ENCODE measurements around the gene ANP32B. TPM values are rescaled to one million over a fixed set of nuclear protein-coding genes. Genes with fewer than 3 reads are reported as not detected.
A peak's percentile ranks its signal among the peaks of the same experiment; 100 is the strongest.

Gene ANP32B
- total RNA-seq, 4 donors from 2014 or later, result 8.2 to 24.5 (median 17.8) TPM

GRCh38 chr9:97985058-97985861, 2.1 kb downstream of the ANP32B start:
- H3K9me3 ChIP-seq, result no peaks in the 10 kb centered on the region
- no peak for TF ChIP-seq POLR2A (IDR thresholded peaks at IDR 0.05)
- no peak for TF ChIP-seq CTCF (IDR thresholded peaks at IDR 0.05 in 4 of 5, conservative IDR thresholded peaks at IDR 0.05 in 1 of 5)
- H3K27me3 ChIP-seq, result no peaks in the 10 kb centered on the region
- in situ Hi-C loops (cut with MboI; ENCODE audit: low sequenced_read_pairs in 4 of 4), result loop anchor here in 3 of 4 donors (10.0 kb wide), 1 partner anchor 50 kb away; no protein-coding TSS in a partner anchor
- H3K36me3 ChIP-seq, result no peaks in the 10 kb centered on the region
- peaks cover 72% of the 10 kb centered on the region in 2 donors for H3K4me1 ChIP-seq
- H3K4me3 ChIP-seq, result peak overlapping the region; percentile 84 to 99 (median 89)
- DNase-seq, result peak in 1 of 2 donors; percentile 22
- no peak for ATAC-seq
- peak overlapping the region; percentile 93 to 99 (median 96) for H3K27ac ChIP-seq
- intact Hi-C loops (cut with DNase I; ENCODE audit: low total_unique reads), result loop anchor here (10.0 kb wide), 3 partner anchors 350 to 1830 kb away; partner anchors contain the start of genes ANKS6, NCBP1 and TSTD2

- no peaks in the 10 kb centered on the region for H3K27me3 ChIP-seq
- intact Hi-C loops (cut with DNase I; ENCODE audit: low total_unique reads) (loop anchor here (10.0 kb wide), 3 partner anchors 353 to 1827 kb away; partner anchors contain the start of genes ANKS6, NCBP1 and TSTD2), in situ Hi-C loops (cut with MboI; ENCODE audit: low sequenced_read_pairs in 4 of 4) (loop anchor here in 3 of 4 donors (10.0 kb wide), 1 partner anchor 47 kb away; no protein-coding TSS in a partner anchor)
- ATAC-seq, result no peak
- no peak for TF ChIP-seq CTCF (IDR thresholded peaks at IDR 0.05 in 4 of 5, conservative IDR thresholded peaks at IDR 0.05 in 1 of 5)
- TF ChIP-seq POLR2A (IDR thresholded peaks at IDR 0.05), result no peak
- no peak overlapping the region for H3K4me3 ChIP-seq
- H3K36me3 ChIP-seq, result no peaks in the 10 kb centered on the region
- H3K27ac ChIP-seq, result peak overlapping the region in 3 of 4 donors; percentile 93 to 99 (median 94)
- no peak for DNase-seq
- H3K9me3 ChIP-seq, result no peaks in the 10 kb centered on the region
- H3K4me1 ChIP-seq, result peaks cover 56 to 60% of the 10 kb centered on the region in 2 donors
These were observed 4.3 kb downstream of the ANP32B start for GRCh38 chr9:97987487-97987886.

- in situ Hi-C loops (cut with MboI; ENCODE audit: low sequenced_read_pairs in 4 of 4), result loop anchor here in 1 of 4 donors (10.0 kb wide), 1 partner anchor 55 kb away; the partner anchor contains the start of gene HEMGN
- Histone ChIP-seq H3K27me3 (no peaks in the 10 kb centered on the region), H3K4me3 (no peak overlapping the region), H3K36me3 (peaks cover 0 to 6% of the 10 kb centered on the region in 2 donors), H3K4me1 (peaks cover 52 to 63% of the 10 kb centered on the region in 2 donors), H3K27ac (no peak overlapping the region), H3K9me3 (no peaks in the 10 kb centered on the region)
- DNase-seq, result no peak
- intact Hi-C loops (cut with DNase I; ENCODE audit: low total_unique reads), result no loop called here
- ATAC-seq, result no peak
- no peak for TF ChIP-seq CTCF (IDR thresholded peaks at IDR 0.05 in 4 of 5, conservative IDR thresholded peaks at IDR 0.05 in 1 of 5)
- no peak for TF ChIP-seq POLR2A (IDR thresholded peaks at IDR 0.05)
These were observed 7.1 kb downstream of the ANP32B start for GRCh38 chr9:97990259-97990658.

GRCh38 chr9:97991818-97992217, 8.7 kb downstream of the ANP32B start:
- DNase-seq (no peak), ATAC-seq (no peak)
- Histone ChIP-seq H3K27ac (no peak overlapping the region), H3K27me3 (no peaks in the 10 kb centered on the region), H3K4me3 (no peak overlapping the region), H3K4me1 (peaks cover 40 to 47% of the 10 kb centered on the region in 2 donors), H3K9me3 (no peaks in the 10 kb centered on the region), H3K36me3 (peaks cover 0 to 9% of the 10 kb centered on the region in 2 donors)
- intact Hi-C loops (cut with DNase I; ENCODE audit: low total_unique reads) (no loop called here), in situ Hi-C loops (cut with MboI; ENCODE audit: low sequenced_read_pairs in 4 of 4) (loop anchor here in 1 of 4 donors (10.0 kb wide), 1 partner anchor 57 kb away; the partner anchor contains the start of gene HEMGN)
- no peak for TF ChIP-seq CTCF (IDR thresholded peaks at IDR 0.05 in 4 of 5, conservative IDR thresholded peaks at IDR 0.05 in 1 of 5)
- TF ChIP-seq POLR2A (IDR thresholded peaks at IDR 0.05), result no peak

All from gastrocnemius medialis (tissue), 4 donors.